ENCODE data around the gene POC1B.

POC1B gene

DNA sequence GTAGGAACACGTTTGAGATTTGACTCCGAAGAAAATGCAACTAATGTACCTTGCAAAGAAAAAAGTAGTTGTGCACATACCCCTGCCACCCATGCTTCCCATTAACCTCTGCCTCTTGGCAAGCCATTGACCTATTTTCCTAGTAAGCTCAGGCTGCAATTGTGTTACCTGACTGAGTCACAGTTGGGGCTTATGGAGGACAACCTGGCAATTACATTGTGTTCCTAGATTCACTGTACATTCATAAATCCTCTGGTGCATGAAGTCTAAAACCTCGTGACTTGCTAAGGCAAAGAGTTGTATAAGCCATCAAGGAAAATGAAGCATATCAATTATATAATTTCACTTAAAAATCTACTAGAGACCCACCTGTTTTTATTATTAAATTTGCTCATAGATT lies 111.5 kb downstream of the POC1B start:
- Histone ChIP-seq H3K36me3 (ENCODE audit: control insufficient read depth in 1 of 2, insufficient read depth in 2 of 2, low read length in 2 of 2) (no peaks in the 10 kb centered on the region), H3K27me3 (ENCODE audit: control insufficient read depth in 1 of 2, insufficient read depth in 2 of 2, low read length in 2 of 2) (no peaks in the 10 kb centered on the region), H3K4me1 (ENCODE audit: control insufficient read depth in 1 of 2, insufficient read depth in 2 of 2, low read length in 2 of 2) (no peaks in the 10 kb centered on the region), H3K27ac (ENCODE audit: low read depth, low read length) (no peak overlapping the region), H3K9ac (ENCODE audit: low read depth in 1 of 2, low read length in 2 of 2) (no peak overlapping the region), H3K4me3 (ENCODE audit: low read depth in 1 of 2, low read length in 2 of 2) (no peak overlapping the region), H3K9me3 (ENCODE audit: control insufficient read depth in 1 of 2, low read length in 2 of 2) (no peaks in the 10 kb centered on the region)

DNA sequence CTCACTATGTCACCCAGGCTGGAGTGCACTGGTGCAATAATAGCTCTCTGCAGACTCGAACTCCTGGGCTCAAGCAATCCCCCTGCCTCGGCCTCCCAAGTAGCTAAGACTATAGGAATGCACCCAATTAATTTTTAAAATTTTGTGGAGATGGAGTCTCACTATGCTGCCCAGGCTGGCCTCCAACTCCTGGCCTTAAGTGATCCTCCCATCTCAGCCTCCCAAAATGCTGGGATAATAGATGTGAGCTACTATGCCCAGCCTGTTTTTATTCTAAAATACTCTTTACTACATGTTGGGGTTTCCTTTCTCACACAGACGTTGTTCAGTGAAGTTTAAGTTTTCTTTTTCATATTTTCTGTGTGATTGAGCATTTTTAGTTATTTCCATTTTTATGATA lies 112.6 kb downstream of the POC1B start:
- no peaks in the 10 kb centered on the region for H3K4me1 ChIP-seq (ENCODE audit: control insufficient read depth in 1 of 2, insufficient read depth in 2 of 2, low read length in 2 of 2)
- H3K36me3 ChIP-seq (ENCODE audit: control insufficient read depth in 1 of 2, insufficient read depth in 2 of 2, low read length in 2 of 2): no peaks in the 10 kb centered on the region
- no peak overlapping the region for H3K27ac ChIP-seq (ENCODE audit: low read depth, low read length)
- no peak overlapping the region for H3K9ac ChIP-seq (ENCODE audit: low read depth in 1 of 2, low read length in 2 of 2)
- H3K9me3 ChIP-seq (ENCODE audit: control insufficient read depth in 1 of 2, low read length in 2 of 2): no peaks in the 10 kb centered on the region
- H3K27me3 ChIP-seq (ENCODE audit: control insufficient read depth in 1 of 2, insufficient read depth in 2 of 2, low read length in 2 of 2): no peaks in the 10 kb centered on the region
- no peak overlapping the region for H3K4me3 ChIP-seq (ENCODE audit: low read depth in 1 of 2, low read length in 2 of 2)

DNA sequence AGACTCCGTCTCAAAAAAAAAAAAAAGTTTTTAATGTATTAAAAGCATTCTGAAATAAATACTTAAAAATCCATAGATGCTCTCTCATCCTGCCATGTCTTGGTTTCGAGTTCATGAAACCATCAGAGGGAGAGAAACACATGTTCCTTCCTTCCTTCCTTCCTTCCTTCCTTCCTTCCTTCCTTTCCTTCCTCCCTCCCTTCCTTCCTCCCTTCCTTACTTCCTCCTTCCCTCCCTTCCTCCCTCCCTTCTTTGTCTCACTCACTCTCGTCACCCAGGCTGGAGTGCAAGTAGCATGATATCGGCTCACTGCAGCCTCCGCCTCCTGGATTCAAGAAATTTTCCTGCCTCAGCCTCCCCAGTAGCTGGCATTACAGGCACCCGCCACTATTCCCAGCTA lies 113.2 kb downstream of the POC1B start:
- Histone ChIP-seq H3K4me3 (ENCODE audit: low read depth in 1 of 2, low read length in 2 of 2) (no peak overlapping the region), H3K9me3 (ENCODE audit: control insufficient read depth in 1 of 2, low read length in 2 of 2) (no peaks in the 10 kb centered on the region), H3K36me3 (ENCODE audit: control insufficient read depth in 1 of 2, insufficient read depth in 2 of 2, low read length in 2 of 2) (no peaks in the 10 kb centered on the region), H3K9ac (ENCODE audit: low read depth in 1 of 2, low read length in 2 of 2) (no peak overlapping the region), H3K4me1 (ENCODE audit: control insufficient read depth in 1 of 2, insufficient read depth in 2 of 2, low read length in 2 of 2) (no peaks in the 10 kb centered on the region), H3K27me3 (ENCODE audit: control insufficient read depth in 1 of 2, insufficient read depth in 2 of 2, low read length in 2 of 2) (no peaks in the 10 kb centered on the region), H3K27ac (ENCODE audit: low read depth, low read length) (no peak overlapping the region)

DNA sequence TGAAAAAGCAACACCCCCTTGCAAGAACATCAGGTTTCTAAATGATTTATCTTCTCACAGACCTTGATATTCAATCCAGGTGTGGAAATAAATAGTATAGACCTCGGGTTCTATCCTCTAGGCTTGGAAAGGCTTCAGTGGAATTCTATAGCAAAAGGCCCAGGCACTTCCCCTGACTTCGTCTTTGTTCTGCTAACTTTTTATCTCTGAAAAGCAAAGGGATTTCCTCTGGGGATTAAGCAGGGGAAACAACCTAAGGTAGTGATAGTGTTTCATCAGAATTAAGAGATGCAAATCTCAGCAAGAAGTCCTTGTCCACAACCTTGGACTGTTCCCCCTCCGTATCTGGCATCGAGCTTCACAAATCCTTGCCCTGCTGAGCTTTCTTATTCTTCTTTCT lies 114.0 kb downstream of the POC1B start:
- H3K9me3 ChIP-seq (ENCODE audit: control insufficient read depth in 1 of 2, low read length in 2 of 2): no peaks in the 10 kb centered on the region
- no peaks in the 10 kb centered on the region for H3K27me3 ChIP-seq (ENCODE audit: control insufficient read depth in 1 of 2, insufficient read depth in 2 of 2, low read length in 2 of 2)
- no peaks in the 10 kb centered on the region for H3K4me1 ChIP-seq (ENCODE audit: control insufficient read depth in 1 of 2, insufficient read depth in 2 of 2, low read length in 2 of 2)

DNA sequence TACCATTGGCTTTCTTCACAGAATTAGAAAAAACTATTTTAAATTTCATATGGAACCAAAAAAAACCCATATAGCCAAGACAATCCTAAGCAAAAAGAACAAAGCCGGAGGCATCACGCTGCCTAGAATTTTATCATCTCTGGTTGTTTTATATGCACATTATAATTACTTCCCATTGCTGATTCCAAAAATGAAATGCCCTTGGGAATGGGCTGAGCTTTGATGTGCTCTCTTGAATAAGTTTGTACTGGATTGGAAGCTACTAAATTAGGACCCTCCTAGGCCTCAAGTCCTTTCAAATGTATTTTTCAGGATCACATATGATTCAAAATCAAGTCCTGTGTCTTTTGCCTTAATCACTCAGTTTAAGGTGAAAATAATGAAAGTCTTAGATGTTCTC lies 114.6 kb downstream of the POC1B start:
- H3K36me3 ChIP-seq (ENCODE audit: control insufficient read depth in 1 of 2, insufficient read depth in 2 of 2, low read length in 2 of 2): no peaks in the 10 kb centered on the region
- H3K27me3 ChIP-seq (ENCODE audit: control insufficient read depth in 1 of 2, insufficient read depth in 2 of 2, low read length in 2 of 2): no peaks in the 10 kb centered on the region
- no peak overlapping the region for H3K27ac ChIP-seq (ENCODE audit: low read depth, low read length)
- no peaks in the 10 kb centered on the region for H3K9me3 ChIP-seq (ENCODE audit: control insufficient read depth in 1 of 2, low read length in 2 of 2)
- H3K4me3 ChIP-seq (ENCODE audit: low read depth in 1 of 2, low read length in 2 of 2): no peak overlapping the region
- no peaks in the 10 kb centered on the region for H3K4me1 ChIP-seq (ENCODE audit: control insufficient read depth in 1 of 2, insufficient read depth in 2 of 2, low read length in 2 of 2)
- no peak overlapping the region for H3K9ac ChIP-seq (ENCODE audit: low read depth in 1 of 2, low read length in 2 of 2)

More for the DNA sequence above, 114.0 kb downstream of the POC1B start:
- Histone ChIP-seq H3K4me3 (ENCODE audit: low read depth in 1 of 2, low read length in 2 of 2) (no peak overlapping the region), H3K36me3 (ENCODE audit: control insufficient read depth in 1 of 2, insufficient read depth in 2 of 2, low read length in 2 of 2) (no peaks in the 10 kb centered on the region), H3K9ac (ENCODE audit: low read depth in 1 of 2, low read length in 2 of 2) (no peak overlapping the region), H3K27ac (ENCODE audit: low read depth, low read length) (no peak overlapping the region)

DNA sequence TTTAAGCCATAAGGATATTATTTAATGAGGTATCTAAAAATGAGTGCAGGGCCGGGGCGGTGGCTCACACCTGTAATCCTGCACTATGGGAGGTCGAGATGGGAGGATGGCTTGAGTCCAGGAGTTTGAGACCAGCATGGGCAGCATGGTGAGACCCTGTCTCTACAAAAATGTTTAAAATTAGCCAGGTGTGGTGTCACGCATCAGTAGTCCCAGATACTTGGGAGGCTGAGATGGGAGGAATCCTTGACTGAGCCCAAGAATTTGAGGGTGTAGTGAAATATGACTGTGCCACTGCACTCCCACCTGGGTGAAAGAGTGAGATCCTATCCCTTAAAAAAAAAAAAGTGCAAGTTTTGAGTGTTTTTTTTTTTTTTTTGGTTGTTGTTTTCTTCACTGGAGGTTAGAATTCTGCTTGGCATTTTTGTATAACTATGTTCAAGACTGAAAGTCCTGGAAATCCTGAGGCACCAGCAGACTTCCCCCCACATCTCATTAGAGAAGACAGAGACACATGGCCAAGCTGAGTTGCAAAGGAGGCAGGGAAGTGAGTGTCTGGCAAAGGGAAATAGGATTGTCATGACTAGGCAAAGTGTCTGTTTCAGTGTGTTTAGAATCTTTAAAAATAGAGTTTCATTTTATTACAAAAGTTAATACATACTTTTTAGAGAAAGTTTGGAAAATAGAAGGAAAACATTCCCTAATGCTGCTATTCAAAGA lies 120.1 kb downstream of the POC1B start:
- Histone ChIP-seq H3K27ac (ENCODE audit: low read depth, low read length) (no peak overlapping the region), H3K4me3 (ENCODE audit: low read depth in 1 of 2, low read length in 2 of 2) (no peak overlapping the region), H3K4me1 (ENCODE audit: control insufficient read depth in 1 of 2, insufficient read depth in 2 of 2, low read length in 2 of 2) (peaks cover 0 to 6% of the 10 kb centered on the region in 2 donors), H3K27me3 (ENCODE audit: control insufficient read depth in 1 of 2, insufficient read depth in 2 of 2, low read length in 2 of 2) (no peaks in the 10 kb centered on the region), H3K36me3 (ENCODE audit: control insufficient read depth in 1 of 2, insufficient read depth in 2 of 2, low read length in 2 of 2) (no peaks in the 10 kb centered on the region), H3K9me3 (ENCODE audit: control insufficient read depth in 1 of 2, low read length in 2 of 2) (no peaks in the 10 kb centered on the region), H3K9ac (ENCODE audit: low read depth in 1 of 2, low read length in 2 of 2) (no peak overlapping the region)

DNA sequence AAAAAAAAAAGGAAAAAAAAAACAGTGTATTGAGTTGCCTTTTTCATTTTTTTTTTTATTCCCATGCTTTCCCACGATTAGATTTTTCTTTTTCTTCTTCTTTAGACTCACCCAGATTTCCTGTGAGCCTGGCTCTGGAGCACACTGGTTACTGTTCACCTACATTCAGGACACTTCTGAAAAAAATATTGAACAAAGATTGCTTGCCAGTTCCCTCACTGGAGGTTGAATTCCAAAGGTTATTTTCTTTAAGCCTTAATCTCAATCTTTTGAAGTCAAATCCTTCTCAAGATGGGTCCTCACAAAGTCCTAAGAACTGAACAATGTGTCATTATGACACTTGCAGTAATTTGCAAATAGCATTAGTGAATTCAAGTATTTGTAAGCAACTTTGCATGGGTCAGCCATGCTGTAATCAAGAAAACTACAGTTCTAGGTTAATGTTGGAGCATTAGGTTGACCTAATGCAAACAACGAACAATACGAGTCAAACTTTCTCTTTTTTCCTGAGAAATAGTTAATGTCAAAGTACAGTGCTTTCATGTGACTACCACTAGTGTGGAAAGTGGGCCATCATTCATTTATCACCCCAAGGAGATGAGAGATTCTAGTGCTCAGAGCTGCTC lies 124.3 kb downstream of the POC1B start:
- no peaks in the 10 kb centered on the region for H3K9me3 ChIP-seq (ENCODE audit: control insufficient read depth in 1 of 2, low read length in 2 of 2)
- no peaks in the 10 kb centered on the region for H3K36me3 ChIP-seq (ENCODE audit: control insufficient read depth in 1 of 2, insufficient read depth in 2 of 2, low read length in 2 of 2)
- H3K27me3 ChIP-seq (ENCODE audit: control insufficient read depth in 1 of 2, insufficient read depth in 2 of 2, low read length in 2 of 2): no peaks in the 10 kb centered on the region
- no peak overlapping the region for H3K4me3 ChIP-seq (ENCODE audit: low read depth in 1 of 2, low read length in 2 of 2)
- H3K27ac ChIP-seq (ENCODE audit: low read depth, low read length): no peak overlapping the region
- no peak overlapping the region for H3K9ac ChIP-seq (ENCODE audit: low read depth in 1 of 2, low read length in 2 of 2)
- H3K4me1 ChIP-seq (ENCODE audit: control insufficient read depth in 1 of 2, insufficient read depth in 2 of 2, low read length in 2 of 2): peaks cover 0 to 10% of the 10 kb centered on the region in 2 donors

DNA sequence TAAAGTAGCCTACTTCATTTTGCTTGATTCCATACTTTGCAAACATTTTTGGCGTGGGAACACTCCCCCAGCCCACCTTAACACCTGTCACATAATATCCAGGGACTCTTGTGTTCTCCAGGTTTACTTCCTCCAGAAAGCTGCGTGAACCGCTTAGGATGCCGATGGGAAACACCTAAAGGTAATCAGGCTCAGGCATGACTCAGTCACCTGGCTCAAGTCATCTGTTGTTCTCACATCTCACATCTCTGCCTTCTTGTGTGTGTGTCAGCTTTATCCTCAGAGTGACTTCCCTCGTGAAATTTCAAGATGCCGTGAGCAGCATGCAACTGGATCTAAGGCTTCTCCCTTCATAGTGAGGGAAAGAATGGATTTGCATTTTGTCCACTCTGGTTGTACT lies 125.4 kb downstream of the POC1B start:
- peaks cover 0 to 10% of the 10 kb centered on the region in 2 donors for H3K4me1 ChIP-seq (ENCODE audit: control insufficient read depth in 1 of 2, insufficient read depth in 2 of 2, low read length in 2 of 2)
- H3K27ac ChIP-seq (ENCODE audit: low read depth, low read length): no peak overlapping the region
- no peak overlapping the region for H3K4me3 ChIP-seq (ENCODE audit: low read depth in 1 of 2, low read length in 2 of 2)

DNA sequence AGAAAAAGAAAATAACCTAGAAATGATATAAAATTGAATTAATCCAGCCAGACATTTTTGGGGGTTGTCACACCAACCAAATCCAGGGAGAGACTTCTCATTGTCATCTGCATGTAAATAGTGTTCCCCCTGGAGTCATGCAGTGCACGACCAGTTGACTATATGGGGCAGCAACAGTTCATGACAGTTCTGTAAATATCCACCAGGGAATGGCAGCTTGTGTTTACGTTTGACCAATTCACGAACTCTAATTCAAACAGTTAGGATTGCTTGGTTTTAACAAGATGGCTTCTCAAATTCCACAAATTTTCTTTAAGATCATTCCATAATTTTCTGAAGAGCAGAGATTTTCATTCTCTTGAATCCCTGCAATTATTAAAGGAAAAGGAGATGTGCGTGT lies 130.1 kb downstream of the POC1B start:
- H3K9ac ChIP-seq (ENCODE audit: low read depth in 1 of 2, low read length in 2 of 2): no peak overlapping the region
- no peaks in the 10 kb centered on the region for H3K27me3 ChIP-seq (ENCODE audit: control insufficient read depth in 1 of 2, insufficient read depth in 2 of 2, low read length in 2 of 2)
- H3K27ac ChIP-seq (ENCODE audit: low read depth, low read length): no peak overlapping the region
- H3K36me3 ChIP-seq (ENCODE audit: control insufficient read depth in 1 of 2, insufficient read depth in 2 of 2, low read length in 2 of 2): no peaks in the 10 kb centered on the region
- peaks cover 7 to 12% of the 10 kb centered on the region in 2 donors for H3K4me1 ChIP-seq (ENCODE audit: control insufficient read depth in 1 of 2, insufficient read depth in 2 of 2, low read length in 2 of 2)
- no peaks in the 10 kb centered on the region for H3K9me3 ChIP-seq (ENCODE audit: control insufficient read depth in 1 of 2, low read length in 2 of 2)
- H3K4me3 ChIP-seq (ENCODE audit: low read depth in 1 of 2, low read length in 2 of 2): no peak overlapping the region

More for the DNA sequence above, 125.4 kb downstream of the POC1B start:
- Histone ChIP-seq H3K9ac (ENCODE audit: low read depth in 1 of 2, low read length in 2 of 2) (no peak overlapping the region), H3K36me3 (ENCODE audit: control insufficient read depth in 1 of 2, insufficient read depth in 2 of 2, low read length in 2 of 2) (no peaks in the 10 kb centered on the region), H3K27me3 (ENCODE audit: control insufficient read depth in 1 of 2, insufficient read depth in 2 of 2, low read length in 2 of 2) (no peaks in the 10 kb centered on the region), H3K9me3 (ENCODE audit: control insufficient read depth in 1 of 2, low read length in 2 of 2) (no peaks in the 10 kb centered on the region)

DNA sequence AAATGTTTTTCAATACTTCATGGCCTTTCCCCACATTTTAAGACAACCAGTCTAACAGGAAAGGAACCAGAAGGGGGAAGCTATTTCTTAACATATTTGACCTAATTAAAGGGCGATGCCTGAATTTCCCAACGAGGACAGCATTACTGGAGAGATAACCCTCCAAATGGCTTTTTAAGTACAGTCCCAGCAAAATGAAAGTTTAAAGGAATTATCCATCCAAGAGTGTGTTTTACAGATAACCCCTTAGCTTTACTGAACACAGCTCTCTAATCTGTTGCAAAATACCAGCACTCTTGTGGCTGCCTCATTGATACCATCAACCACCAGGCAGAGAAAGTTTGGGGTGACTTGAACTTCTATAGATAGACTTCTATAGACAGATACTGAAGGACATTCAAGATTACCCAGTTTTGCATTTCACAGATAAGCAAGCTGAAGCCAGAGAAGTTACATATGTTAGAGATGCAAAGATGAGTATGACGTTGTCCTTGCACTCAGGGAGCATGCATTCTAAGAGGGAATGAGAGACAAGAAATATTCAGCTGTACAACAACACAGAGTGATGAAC lies 132.2 kb downstream of the POC1B start:
- no peaks in the 10 kb centered on the region for H3K27me3 ChIP-seq (ENCODE audit: control insufficient read depth in 1 of 2, insufficient read depth in 2 of 2, low read length in 2 of 2)
- H3K9ac ChIP-seq (ENCODE audit: low read depth in 1 of 2, low read length in 2 of 2): no peak overlapping the region
- H3K27ac ChIP-seq (ENCODE audit: low read depth, low read length): no peak overlapping the region
- peaks cover 20 to 26% of the 10 kb centered on the region in 2 donors for H3K4me1 ChIP-seq (ENCODE audit: control insufficient read depth in 1 of 2, insufficient read depth in 2 of 2, low read length in 2 of 2)
- H3K4me3 ChIP-seq (ENCODE audit: low read depth in 1 of 2, low read length in 2 of 2): no peak overlapping the region
- H3K9me3 ChIP-seq (ENCODE audit: control insufficient read depth in 1 of 2, low read length in 2 of 2): no peaks in the 10 kb centered on the region
- no peaks in the 10 kb centered on the region for H3K36me3 ChIP-seq (ENCODE audit: control insufficient read depth in 1 of 2, insufficient read depth in 2 of 2, low read length in 2 of 2)

All from duodenal mucosa (tissue), 2 donors.